Limb (tissue), 2 donors: ENCODE measurements around the gene ARHGEF40.

Experiments used
- DNase-seq, 2 donors: peaks; one replicate each; pipeline ENCODE4 v3.0.0-alpha.2; 2016; ENCODE audit errors: extremely low spot score in 2 of 2

ARHGEF40 gene

GRCh38 chr14:21081521-21082142 is 11.5 kb downstream of the ARHGEF40 start:
- no peak for DNase-seq

GRCh38 chr14:21083565-21084325 is 13.6 kb downstream of the ARHGEF40 start:
- no peak for DNase-seq

GRCh38 chr14:21084396-21084795 is 14.3 kb downstream of the ARHGEF40 start:
- no peak for DNase-seq

DNA sequence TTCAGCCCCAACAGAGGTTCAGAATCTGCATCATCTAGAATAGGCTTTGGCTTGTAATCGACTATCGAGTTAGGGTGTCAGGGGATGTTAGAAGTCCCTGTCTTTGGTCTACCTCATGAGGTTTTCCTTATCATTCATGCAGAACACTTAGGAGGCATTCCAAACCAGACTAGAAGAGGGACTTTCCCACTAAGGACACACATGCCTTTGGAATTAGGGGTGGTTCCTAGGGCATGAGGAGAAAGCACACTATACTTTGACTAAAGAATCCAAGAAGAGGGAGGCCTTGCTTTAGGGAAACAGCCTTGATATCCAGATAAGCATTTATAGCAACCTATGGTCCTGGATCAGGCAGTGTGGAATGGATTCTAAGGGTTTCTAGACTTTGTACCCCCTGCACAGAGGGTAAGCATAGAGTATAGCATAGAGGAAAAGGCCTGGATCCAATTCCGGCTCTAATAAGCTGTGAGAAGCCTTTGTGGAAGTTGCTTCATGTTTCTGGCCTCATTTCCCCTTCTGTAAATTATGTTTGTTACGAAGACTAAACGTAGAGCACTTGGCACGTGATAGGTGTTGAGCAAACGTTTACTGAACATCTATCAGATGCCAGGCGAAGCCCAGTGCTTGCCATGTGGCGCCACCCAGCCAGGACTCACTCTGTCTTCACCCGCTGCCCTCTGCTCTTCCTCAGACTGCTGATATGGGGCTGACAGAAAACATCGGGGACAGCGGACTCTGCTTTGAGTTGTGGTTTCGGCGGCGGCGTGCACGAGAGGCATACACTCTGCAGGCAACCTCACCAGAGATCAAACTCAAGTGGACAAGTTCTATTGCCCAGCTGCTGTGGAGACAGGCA is 15.1 kb downstream of the ARHGEF40 start:
- no peak for DNase-seq

GRCh38 chr14:21086908-21087293 is 16.8 kb downstream of the ARHGEF40 start:
- DNase-seq = no peak

- peak; percentile 69 to 73 for DNase-seq
Observed at GRCh38 chr14:21087294-21088091, 17.4 kb downstream of the ARHGEF40 start.

DNA sequence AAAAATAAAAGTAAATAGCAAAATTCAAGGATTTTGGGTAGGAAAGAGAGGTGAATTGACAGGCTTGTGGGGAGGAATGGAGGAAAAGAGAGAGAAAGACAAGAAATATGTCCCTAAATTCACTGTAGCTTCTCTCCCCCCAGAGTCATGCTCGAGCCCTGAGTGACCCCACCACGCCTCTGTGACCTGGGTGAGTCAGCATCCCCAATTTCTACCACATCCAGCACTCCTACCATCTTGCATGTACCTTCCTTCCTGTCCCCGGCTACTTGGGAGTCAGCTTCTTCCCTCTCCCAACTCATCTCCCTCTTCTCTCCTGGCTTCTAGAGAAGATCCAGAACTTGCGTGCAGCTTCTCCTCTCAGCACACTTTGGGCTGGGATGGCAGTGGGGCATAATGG is 18.6 kb downstream of the ARHGEF40 start:
- no peak for DNase-seq

GRCh38 chr14:21089271-21089670 is 19.2 kb downstream of the ARHGEF40 start:
- DNase-seq = no peak

DNA sequence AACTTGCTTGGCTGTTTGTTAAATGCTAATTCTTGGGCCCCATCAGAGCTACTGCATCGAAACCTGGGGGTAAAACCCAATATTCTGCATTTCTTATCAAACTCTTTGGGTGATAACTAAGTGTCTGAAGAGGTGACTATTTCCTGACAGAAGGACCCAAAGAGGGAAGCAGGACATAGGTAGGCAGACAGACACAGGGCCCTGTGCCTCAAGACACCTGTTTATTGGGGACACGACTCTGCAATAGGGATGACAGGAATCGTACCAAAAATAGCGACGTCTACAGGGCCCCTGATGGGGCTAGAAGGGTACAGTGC is 19.7 kb downstream of the ARHGEF40 start:
- DNase-seq = no peak

- DNase-seq = peak in 1 of 2 donors; percentile 61
Observed at GRCh38 chr14:21090194-21090939, 20.3 kb downstream of the ARHGEF40 start.

DNA sequence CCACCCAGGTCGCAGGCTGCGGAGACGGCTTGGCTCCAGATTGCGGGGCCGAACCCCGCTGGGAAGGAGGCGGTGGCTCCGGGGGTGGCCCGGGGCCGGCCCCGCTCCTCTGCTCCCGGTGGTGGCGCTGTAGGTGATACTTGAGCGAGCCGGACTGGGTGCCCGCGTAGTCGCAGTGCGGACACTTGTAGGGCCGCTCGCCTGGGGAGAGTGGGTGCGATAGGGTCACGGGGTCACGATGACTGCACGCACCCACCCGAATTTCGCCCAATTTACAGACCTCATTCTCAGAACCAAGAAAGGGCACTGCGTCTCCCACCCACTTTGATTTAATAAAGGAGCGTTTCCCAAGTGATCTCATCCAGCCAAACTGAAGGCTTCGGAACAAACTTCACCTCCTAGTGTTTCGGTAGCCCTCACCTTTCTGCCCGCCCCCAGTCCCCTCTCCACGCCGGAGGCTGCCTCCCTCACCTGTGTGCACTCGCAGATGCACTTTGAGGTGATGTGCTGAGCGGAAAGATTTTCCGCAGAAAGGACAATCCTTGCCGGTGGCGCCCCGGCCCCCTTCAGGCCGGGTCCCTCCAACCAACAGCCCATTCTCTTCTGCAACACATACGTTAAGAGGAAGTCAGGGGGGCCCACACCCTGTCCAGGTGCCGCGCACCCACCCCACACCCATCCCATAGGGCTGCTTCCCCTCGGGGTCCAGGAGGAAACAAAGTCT is 21.0 kb downstream of the ARHGEF40 start:
- no peak for DNase-seq

DNA sequence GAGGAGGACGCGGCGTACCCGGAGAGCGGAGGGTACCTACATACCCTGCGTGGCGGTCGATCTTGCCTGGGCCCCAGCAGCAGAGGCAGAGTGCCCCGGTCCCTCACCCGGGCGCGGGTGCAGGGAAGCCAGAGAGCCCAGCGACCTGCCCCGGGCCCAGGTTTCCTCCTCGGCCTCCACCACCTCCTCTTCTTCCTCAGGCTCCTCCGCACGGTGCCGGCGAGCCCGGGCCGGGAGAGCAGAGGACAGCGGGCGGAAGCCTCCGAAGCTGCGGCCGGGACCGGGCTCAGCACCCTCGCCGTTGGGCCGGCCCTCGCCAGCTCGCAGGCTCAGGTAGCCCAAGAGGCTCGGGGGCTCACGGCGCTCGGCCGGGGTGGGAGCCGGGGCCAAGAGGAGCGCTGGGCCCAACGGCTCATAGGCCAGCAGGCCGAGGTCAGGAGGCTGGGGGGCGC is 21.7 kb downstream of the ARHGEF40 start:
- no peak for DNase-seq

DNA sequence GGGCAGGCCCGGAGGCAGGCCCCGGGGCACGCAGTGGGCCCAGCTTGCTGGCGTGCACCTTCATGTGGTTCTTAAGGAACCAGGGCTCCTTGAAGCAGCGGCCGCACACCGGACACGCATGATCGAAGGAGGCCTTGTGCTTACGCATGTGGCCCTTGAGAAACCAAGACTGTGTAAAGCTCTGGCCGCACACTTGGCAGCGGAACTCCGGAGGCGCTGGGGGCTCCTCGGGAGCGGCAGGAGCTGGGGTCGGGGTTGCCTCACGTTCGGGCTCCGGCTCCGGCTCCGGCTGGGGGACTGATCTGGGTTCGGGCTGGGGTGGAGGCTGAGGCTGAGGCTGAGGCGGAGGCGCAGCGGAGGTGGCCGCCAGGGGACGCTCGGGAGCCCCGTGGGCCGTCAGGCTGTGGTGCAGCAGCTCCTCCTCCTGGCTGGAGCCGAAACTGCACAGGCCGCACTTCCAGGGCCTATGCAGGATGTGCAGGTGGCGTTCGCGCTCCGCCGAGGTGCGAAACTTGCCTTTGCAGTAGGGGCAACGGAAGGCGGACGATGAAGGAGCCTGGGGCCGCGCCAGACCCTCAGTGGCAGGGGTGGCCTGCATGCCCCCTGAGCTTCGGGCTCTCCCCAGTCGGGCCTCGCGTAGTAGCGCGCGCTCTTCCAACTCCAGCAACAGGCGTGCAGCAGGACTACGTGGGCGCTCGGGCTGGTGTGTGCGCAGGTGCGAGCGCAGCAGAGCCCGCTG is 22.3 kb downstream of the ARHGEF40 start:
- DNase-seq = peak; percentile 51 to 90

DNA sequence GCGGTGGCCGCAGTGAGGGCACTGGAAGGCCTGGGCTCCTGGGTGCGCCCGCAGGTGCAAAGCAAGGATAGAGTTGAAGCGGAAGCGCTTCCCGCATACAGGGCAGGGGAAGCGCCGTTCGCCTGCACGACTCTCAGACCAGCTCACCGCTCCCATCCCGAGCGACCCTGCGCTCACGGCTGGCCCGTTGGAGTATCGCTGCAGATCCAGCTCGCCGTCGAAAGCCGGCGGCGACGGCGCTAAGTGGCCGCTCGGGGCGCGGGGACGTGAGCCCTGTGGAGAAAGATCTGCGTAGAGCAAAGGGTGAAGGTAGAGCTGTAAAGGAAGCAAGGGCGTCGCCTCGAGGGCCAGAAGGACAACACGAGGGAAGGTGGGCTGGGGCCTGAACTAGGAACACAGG is 22.9 kb downstream of the ARHGEF40 start:
- no peak for DNase-seq

DNA sequence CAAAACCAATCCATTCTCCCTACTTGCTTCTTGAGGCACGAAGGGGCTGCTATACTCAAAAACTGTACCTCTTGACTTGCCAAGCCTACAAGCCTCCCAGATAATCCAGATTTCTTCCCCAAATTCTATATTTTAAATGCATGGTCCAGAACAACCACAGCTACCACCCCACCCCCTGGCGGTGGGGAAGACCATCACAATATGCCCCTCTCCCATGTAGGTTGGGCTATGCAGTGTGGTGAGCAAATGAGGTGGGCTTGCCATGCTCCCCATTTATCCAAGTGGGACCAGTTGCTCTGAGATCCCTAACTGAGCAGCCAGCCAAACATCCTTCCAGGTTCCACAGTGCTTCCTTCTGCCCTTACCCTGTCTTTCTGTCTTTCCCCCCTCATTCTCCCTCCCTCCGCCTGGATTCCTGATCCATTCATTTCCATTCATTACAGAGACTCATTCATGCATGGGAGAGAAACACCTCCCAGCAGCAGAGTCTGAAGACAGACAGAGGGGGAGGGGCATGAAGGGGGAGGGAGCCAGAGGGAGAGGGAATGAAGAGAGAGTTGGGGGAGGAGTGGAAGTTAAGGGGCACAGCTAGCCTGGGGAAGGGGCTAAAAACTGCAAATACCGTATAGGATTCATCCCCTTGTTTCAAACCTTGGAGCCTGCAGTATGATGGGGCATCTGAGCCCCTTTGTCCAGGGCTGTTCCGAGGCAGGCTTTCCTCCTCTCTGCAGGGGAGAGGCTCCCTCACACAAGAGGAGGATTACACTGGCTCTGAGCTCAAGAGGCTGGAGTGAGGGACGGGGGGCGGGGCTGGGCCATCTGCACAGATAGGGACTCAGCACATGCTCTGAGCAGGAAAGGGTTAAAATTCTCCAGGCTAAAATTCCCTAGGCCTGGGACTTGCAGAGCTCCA is 23.9 kb downstream of the ARHGEF40 start:
- peak; percentile 38 to 78 for DNase-seq

- DNase-seq = no peak
Observed at GRCh38 chr14:21095430-21096205, 25.5 kb downstream of the ARHGEF40 start.

GRCh38 chr14:21096438-21096837 is 26.3 kb downstream of the ARHGEF40 start:
- no peak for DNase-seq
